Measurements from ENCODE around the gene TNRC18.

GRCh38 chr7:5333121-5334045, 90.3 kb downstream of the TNRC18 start:
- TF ChIP-seq, protein P1, sequence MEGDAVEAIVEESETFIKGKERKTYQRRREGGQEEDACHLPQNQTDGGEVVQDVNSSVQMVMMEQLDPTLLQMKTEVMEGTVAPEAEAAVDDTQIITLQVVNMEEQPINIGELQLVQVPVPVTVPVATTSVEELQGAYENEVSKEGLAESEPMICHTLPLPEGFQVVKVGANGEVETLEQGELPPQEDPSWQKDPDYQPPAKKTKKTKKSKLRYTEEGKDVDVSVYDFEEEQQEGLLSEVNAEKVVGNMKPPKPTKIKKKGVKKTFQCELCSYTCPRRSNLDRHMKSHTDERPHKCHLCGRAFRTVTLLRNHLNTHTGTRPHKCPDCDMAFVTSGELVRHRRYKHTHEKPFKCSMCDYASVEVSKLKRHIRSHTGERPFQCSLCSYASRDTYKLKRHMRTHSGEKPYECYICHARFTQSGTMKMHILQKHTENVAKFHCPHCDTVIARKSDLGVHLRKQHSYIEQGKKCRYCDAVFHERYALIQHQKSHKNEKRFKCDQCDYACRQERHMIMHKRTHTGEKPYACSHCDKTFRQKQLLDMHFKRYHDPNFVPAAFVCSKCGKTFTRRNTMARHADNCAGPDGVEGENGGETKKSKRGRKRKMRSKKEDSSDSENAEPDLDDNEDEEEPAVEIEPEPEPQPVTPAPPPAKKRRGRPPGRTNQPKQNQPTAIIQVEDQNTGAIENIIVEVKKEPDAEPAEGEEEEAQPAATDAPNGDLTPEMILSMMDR (IDR thresholded peaks at IDR 0.05; ENCODE audit: extremely low read depth in 1 of 2, insufficient read depth in 1 of 2, low read depth in 1 of 2, low read length in 2 of 2), result no peak
- no peak for TF ChIP-seq JUN (IDR thresholded peaks at IDR 0.05; ENCODE audit: borderline replicate concordance, insufficient read depth, insufficient read length, low read depth)
- no peak for TF ChIP-seq POLR2A (IDR thresholded peaks at IDR 0.05; ENCODE audit: low read depth, low read length)
- TF ChIP-seq, protein P2, sequence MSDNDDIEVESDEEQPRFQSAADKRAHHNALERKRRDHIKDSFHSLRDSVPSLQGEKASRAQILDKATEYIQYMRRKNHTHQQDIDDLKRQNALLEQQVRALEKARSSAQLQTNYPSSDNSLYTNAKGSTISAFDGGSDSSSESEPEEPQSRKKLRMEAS (IDR thresholded peaks at IDR 0.05; ENCODE audit: insufficient read depth, insufficient read length), result no peak
- no peak for TF ChIP-seq EZH2 (IDR thresholded peaks at IDR 0.05; ENCODE audit: borderline replicate concordance, low read depth, low read length, severe bottlenecking)
- no peak for TF ChIP-seq POLR2AphosphoS5 (IDR thresholded peaks at IDR 0.05; ENCODE audit: insufficient read depth, low read depth, low read length)
- no peak for TF ChIP-seq MYC (IDR thresholded peaks at IDR 0.05; ENCODE audit: low read depth, low read length)
- no peak for TF ChIP-seq FOS (IDR thresholded peaks at IDR 0.05; ENCODE audit: borderline replicate concordance, insufficient read depth, low read length)
- TF ChIP-seq GATA2 (IDR thresholded peaks at IDR 0.05; ENCODE audit: insufficient read depth, insufficient read length, low read depth, low read length), result no peak
